Head of caudate nucleus (tissue), 42 donors: ENCODE data around the gene KLHL3.

Experiments used
- DNase-seq, 42 donors: peaks; one replicate each; pipeline versions ENCODE4 v3.0.0 to v3.0.0-alpha.2; 2020 to 2021; ENCODE audit warnings: mixed read lengths in 7 of 42
- intact Hi-C: fragments of 100-400 bp; cut with DNase I; formaldehyde crosslinking; loops from one replicate; pipeline ENCODE4 v1.15.0; 2022

KLHL3 gene

GRCh38 chr5:137572042-137572695 lies 163.7 kb downstream of the KLHL3 start:
- intact Hi-C loops = no loop called here
- DNase-seq = no peak

- intact Hi-C loops = no loop called here
- DNase-seq = no peak
Observed at GRCh38 chr5:137570070-137570469, 165.8 kb downstream of the KLHL3 start.
